ENCODE data around the gene UBE2G1.

UBE2G1 gene

GRCh38 chr17:4334776-4335584 is 31.5 kb downstream of the UBE2G1 start:
- DNase-seq (ENCODE audit: low spot score), result no peak
- no peak for FAIRE-seq

GRCh38 chr17:4334332-4334731 is 32.1 kb downstream of the UBE2G1 start:
- DNase-seq (ENCODE audit: low spot score) (no peak), FAIRE-seq (no peak)

- FAIRE-seq, result no peak
- no peak for DNase-seq (ENCODE audit: low spot score)
Observed at GRCh38 chr17:4333041-4333440, 33.4 kb downstream of the UBE2G1 start.

GRCh38 chr17:4332296-4332970 is 34.0 kb downstream of the UBE2G1 start:
- FAIRE-seq (no peak), DNase-seq (ENCODE audit: low spot score) (peak; percentile 21)

GRCh38 chr17:4331614-4332013 is 34.9 kb downstream of the UBE2G1 start:
- DNase-seq (ENCODE audit: low spot score) (no peak), FAIRE-seq (no peak)

GRCh38 chr17:4329838-4330237 is 36.6 kb downstream of the UBE2G1 start:
- peak; percentile 86 for DNase-seq (ENCODE audit: low spot score)
- FAIRE-seq, result peak; percentile 87

- FAIRE-seq, result no peak
- DNase-seq (ENCODE audit: low spot score), result peak; percentile 30
Observed at GRCh38 chr17:4327606-4328005, 38.9 kb downstream of the UBE2G1 start.

- FAIRE-seq, result no peak
- no peak for DNase-seq (ENCODE audit: low spot score)
Observed at GRCh38 chr17:4326608-4327007, 39.9 kb downstream of the UBE2G1 start.

- FAIRE-seq (no peak), DNase-seq (ENCODE audit: low spot score) (no peak)
Observed at GRCh38 chr17:4326112-4326511, 40.4 kb downstream of the UBE2G1 start.

GRCh38 chr17:4324463-4324862 is 42.0 kb downstream of the UBE2G1 start:
- FAIRE-seq (no peak), DNase-seq (ENCODE audit: low spot score) (no peak)

GRCh38 chr17:4319221-4319620 is 47.3 kb downstream of the UBE2G1 start:
- no peak for FAIRE-seq
- no peak for DNase-seq (ENCODE audit: low spot score)

- DNase-seq (ENCODE audit: low spot score) (no peak), FAIRE-seq (no peak)
Observed at GRCh38 chr17:4318596-4318995, 47.9 kb downstream of the UBE2G1 start.

GRCh38 chr17:4318186-4318585 is 48.3 kb downstream of the UBE2G1 start:
- FAIRE-seq, result no peak
- DNase-seq (ENCODE audit: low spot score), result no peak

- DNase-seq (ENCODE audit: low spot score) (no peak), FAIRE-seq (no peak)
Observed at GRCh38 chr17:4317610-4318009, 48.9 kb downstream of the UBE2G1 start.

- DNase-seq (ENCODE audit: low spot score) (no peak), FAIRE-seq (no peak)
Observed at GRCh38 chr17:4316648-4317047, 49.8 kb downstream of the UBE2G1 start.

- DNase-seq (ENCODE audit: low spot score) (no peak), FAIRE-seq (no peak)
Observed at GRCh38 chr17:4314618-4315017, 51.9 kb downstream of the UBE2G1 start.

GRCh38 chr17:4314179-4314578 is 52.3 kb downstream of the UBE2G1 start:
- no peak for DNase-seq (ENCODE audit: low spot score)
- FAIRE-seq, result no peak

GRCh38 chr17:4313221-4314114 is 53.0 kb downstream of the UBE2G1 start:
- no peak for DNase-seq (ENCODE audit: low spot score)
- FAIRE-seq, result no peak

GRCh38 chr17:4310354-4311060 is 56.0 kb downstream of the UBE2G1 start:
- no peak for DNase-seq (ENCODE audit: low spot score)
- FAIRE-seq, result no peak

GRCh38 chr17:4309897-4310296 is 56.6 kb downstream of the UBE2G1 start:
- DNase-seq (ENCODE audit: low spot score) (no peak), FAIRE-seq (no peak)

Data from RCC 7860 (cell line).